Measurements from ENCODE around the gene ADCY5.
"Not testable (repeated sequence)": the region's sequence is repeated elsewhere in the genome, so short reads cannot be mapped to it uniquely, and the experiment has no call there.

ADCY5 gene

GRCh38 chr3:123281929-123282328 lies 167.0 kb downstream of the ADCY5 start:
- no peak for DNase-seq

- no peak for DNase-seq
Observed at GRCh38 chr3:123281406-123281805, 167.5 kb downstream of the ADCY5 start.

GRCh38 chr3:123279121-123279520 lies 169.8 kb downstream of the ADCY5 start:
- DNase-seq: no peak

GRCh38 chr3:123278446-123278845 lies 170.4 kb downstream of the ADCY5 start:
- no peak for DNase-seq

- DNase-seq: no peak
Observed at GRCh38 chr3:123277106-123277505, 171.8 kb downstream of the ADCY5 start.

GRCh38 chr3:123276346-123277006 lies 172.4 kb downstream of the ADCY5 start:
- no peak for DNase-seq

- no peak for DNase-seq
Observed at GRCh38 chr3:123275691-123276090, 173.2 kb downstream of the ADCY5 start.

GRCh38 chr3:123272547-123272946 lies 176.3 kb downstream of the ADCY5 start:
- DNase-seq: no peak

- no peak for DNase-seq
Observed at GRCh38 chr3:123271466-123272159, 177.3 kb downstream of the ADCY5 start.

- no peak for DNase-seq
Observed at GRCh38 chr3:123270818-123271217, 178.1 kb downstream of the ADCY5 start.

GRCh38 chr3:123267821-123268220 lies 181.1 kb downstream of the ADCY5 start:
- DNase-seq: no peak

GRCh38 chr3:123263941-123264340 lies 184.9 kb downstream of the ADCY5 start:
- DNase-seq: no peak

GRCh38 chr3:123262868-123263267 lies 186.0 kb downstream of the ADCY5 start:
- DNase-seq: no peak

GRCh38 chr3:123262226-123262625 lies 186.7 kb downstream of the ADCY5 start:
- DNase-seq: no peak

- no peak for DNase-seq
Observed at GRCh38 chr3:123261666-123262065, 187.2 kb downstream of the ADCY5 start.

- DNase-seq: no peak
Observed at GRCh38 chr3:123258811-123259420, 190.0 kb downstream of the ADCY5 start.

- no peak for DNase-seq
Observed at GRCh38 chr3:123258359-123258758, 190.5 kb downstream of the ADCY5 start.

GRCh38 chr3:123256256-123256655 lies 192.6 kb downstream of the ADCY5 start:
- no peak for DNase-seq

GRCh38 chr3:123246866-123247265 lies 202.0 kb downstream of the ADCY5 start:
- DNase-seq: no peak

GRCh38 chr3:123244128-123244527 lies 204.8 kb downstream of the ADCY5 start:
- DNase-seq: no peak

- no peak for DNase-seq
Observed at GRCh38 chr3:123239756-123240155, 209.1 kb downstream of the ADCY5 start.

- not testable (repeated sequence) for DNase-seq
Observed at GRCh38 chr3:123239186-123239585, 209.7 kb downstream of the ADCY5 start.

GRCh38 chr3:123236902-123237301 lies 212.0 kb downstream of the ADCY5 start:
- no peak for DNase-seq

Measured in activated CD4-positive, CD25-positive, alpha-beta regulatory T cell treated with anti-CD3 and anti-CD28 coated beads, Interleukin-2, amount 50 U/mL, for 72 hours (primary cell).